Measurements from ENCODE around the gene RSRC1.

RSRC1 gene

DNA sequence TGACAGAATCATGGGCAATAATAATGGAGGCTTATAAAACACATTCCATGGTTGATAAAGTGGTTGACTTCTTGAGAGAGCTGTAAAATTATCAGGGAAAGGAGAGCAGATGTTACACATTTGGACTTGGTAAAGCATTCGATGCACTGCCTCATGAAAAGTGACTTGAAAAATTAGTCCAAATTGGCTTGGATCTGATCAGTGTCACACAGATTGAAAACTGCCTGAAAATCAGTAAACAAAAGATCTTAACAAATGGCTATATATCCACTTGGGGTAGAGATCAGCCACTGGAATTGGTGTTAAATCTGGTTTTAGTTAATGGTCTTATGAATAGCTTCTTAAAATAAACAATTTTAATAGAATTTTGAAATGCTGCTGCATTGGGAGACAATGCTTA is 24.0 kb upstream of the RSRC1 start:
- TF ChIP-seq, protein P1, sequence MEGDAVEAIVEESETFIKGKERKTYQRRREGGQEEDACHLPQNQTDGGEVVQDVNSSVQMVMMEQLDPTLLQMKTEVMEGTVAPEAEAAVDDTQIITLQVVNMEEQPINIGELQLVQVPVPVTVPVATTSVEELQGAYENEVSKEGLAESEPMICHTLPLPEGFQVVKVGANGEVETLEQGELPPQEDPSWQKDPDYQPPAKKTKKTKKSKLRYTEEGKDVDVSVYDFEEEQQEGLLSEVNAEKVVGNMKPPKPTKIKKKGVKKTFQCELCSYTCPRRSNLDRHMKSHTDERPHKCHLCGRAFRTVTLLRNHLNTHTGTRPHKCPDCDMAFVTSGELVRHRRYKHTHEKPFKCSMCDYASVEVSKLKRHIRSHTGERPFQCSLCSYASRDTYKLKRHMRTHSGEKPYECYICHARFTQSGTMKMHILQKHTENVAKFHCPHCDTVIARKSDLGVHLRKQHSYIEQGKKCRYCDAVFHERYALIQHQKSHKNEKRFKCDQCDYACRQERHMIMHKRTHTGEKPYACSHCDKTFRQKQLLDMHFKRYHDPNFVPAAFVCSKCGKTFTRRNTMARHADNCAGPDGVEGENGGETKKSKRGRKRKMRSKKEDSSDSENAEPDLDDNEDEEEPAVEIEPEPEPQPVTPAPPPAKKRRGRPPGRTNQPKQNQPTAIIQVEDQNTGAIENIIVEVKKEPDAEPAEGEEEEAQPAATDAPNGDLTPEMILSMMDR (IDR thresholded peaks at IDR 0.05; ENCODE audit: extremely low read depth, missing control alignments): no peak
- DNase-seq (ENCODE audit: low spot score): no peak

GRCh38 chr3:158086361-158086760 is 23.5 kb upstream of the RSRC1 start:
- TF ChIP-seq, protein P1 (IDR thresholded peaks at IDR 0.05; ENCODE audit: extremely low read depth, missing control alignments): no peak
- no peak for DNase-seq (ENCODE audit: low spot score)

- TF ChIP-seq, protein P1 (IDR thresholded peaks at IDR 0.05; ENCODE audit: extremely low read depth, missing control alignments): no peak
- DNase-seq (ENCODE audit: low spot score): no peak
These were observed 23.1 kb upstream of the RSRC1 start for GRCh38 chr3:158086776-158087175.

- TF ChIP-seq, protein P1 (IDR thresholded peaks at IDR 0.05; ENCODE audit: extremely low read depth, missing control alignments): no peak
- no peak for DNase-seq (ENCODE audit: low spot score)
These were observed 18.4 kb upstream of the RSRC1 start for GRCh38 chr3:158091531-158091930.

GRCh38 chr3:158093526-158093925 is 16.4 kb upstream of the RSRC1 start:
- DNase-seq (ENCODE audit: low spot score): no peak
- TF ChIP-seq, protein P1 (IDR thresholded peaks at IDR 0.05; ENCODE audit: extremely low read depth, missing control alignments): no peak

- TF ChIP-seq, protein P1 (IDR thresholded peaks at IDR 0.05; ENCODE audit: extremely low read depth, missing control alignments): peak; percentile 45
- DNase-seq (ENCODE audit: low spot score): peak; percentile 79
These were observed 15.4 kb upstream of the RSRC1 start for GRCh38 chr3:158094235-158095110.

DNA sequence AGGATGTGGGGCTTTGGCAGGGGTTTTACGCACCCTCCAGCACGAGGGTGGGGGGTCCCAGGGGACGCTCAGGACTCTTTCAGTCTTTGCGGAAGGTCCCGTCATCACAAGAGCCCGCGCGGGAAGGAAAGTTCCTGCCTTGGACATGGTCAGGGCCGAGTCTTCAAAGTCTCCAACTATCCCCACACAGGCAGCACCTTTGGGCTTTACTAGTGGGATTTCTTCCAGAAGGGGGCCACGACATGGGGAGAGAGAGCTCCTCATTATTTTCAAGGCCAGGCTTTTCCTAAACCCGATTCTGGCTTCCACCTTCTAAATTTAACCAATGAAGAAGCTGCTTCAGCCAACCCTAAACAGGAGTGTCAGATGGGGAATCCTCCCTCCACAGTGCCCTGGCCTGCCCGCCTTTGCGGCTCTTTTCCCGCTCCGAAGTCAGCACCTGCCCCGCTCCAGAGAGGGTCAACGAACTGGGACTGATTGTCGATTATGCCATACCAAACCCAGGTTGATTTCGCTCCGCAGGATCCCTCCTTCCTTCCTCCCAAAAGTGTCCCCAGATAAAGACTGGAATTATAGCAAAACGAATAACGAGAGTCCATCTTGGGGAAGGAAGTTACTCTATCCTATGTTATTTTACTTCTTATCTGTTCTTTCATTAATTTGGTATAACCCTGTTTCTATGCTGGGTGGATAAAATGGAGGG is 14.6 kb upstream of the RSRC1 start:
- TF ChIP-seq, protein P1 (IDR thresholded peaks at IDR 0.05; ENCODE audit: extremely low read depth, missing control alignments): no peak
- peak; percentile 69 for DNase-seq (ENCODE audit: low spot score)
